Ovary (tissue), 9 donors: ENCODE measurements around the gene SON. TPM values are rescaled to one million over a fixed set of nuclear protein-coding genes. Genes with fewer than 3 reads are reported as not detected.

ENCODE experiments used
- DNase-seq, 5 donors: peaks; one replicate each; pipeline ENCODE4 v3.0.0-alpha.2; 2019 to 2020
- H3K27ac ChIP-seq, 2 donors: fragments of 200-600 bp; one replicate each; pipeline versions ENCODE4 v1.5.1 to v1.8.0; 2019 to 2022
- H3K27me3 ChIP-seq: fragments of 200-600 bp; one replicate; pipeline ENCODE4 v1.8.0; 2022
- H3K36me3 ChIP-seq: fragments of 200-600 bp; sonication (generic); one replicate; pipeline ENCODE4 v1.5.1; 2019
- H3K4me1 ChIP-seq: one replicate; pipeline ENCODE4 v1.8.1; 2013; ENCODE audit warnings: mild to moderate bottlenecking, moderate library complexity; ENCODE audit not compliant: insufficient read depth
- H3K4me3 ChIP-seq: fragments of 200-600 bp; sonication (generic); one replicate; pipeline ENCODE4 v1.5.1; 2017
- H3K9me3 ChIP-seq, 2 donors: fragments of 200-600 bp in 1 of 2; sonication (generic) in 1 of 2; one replicate each; pipeline versions ENCODE4 v1.5.1 to v1.8.1; 2013 to 2019; ENCODE audit warnings: mild to moderate bottlenecking in 1 of 2, moderate library complexity in 1 of 2
- EP300 ChIP-seq: sonication (generic); formaldehyde crosslinking; IDR thresholded peaks from one replicate; pipeline ENCODE4 v1.6.1; 2017; ENCODE audit warnings: antibody characterized with exemption
- POLR2A ChIP-seq: fragments of 450-650 bp; IDR thresholded peaks from one replicate; pipeline ENCODE4 v1.6.1; 2017; ENCODE audit warnings: antibody characterized with exemption, mild to moderate bottlenecking, moderate library complexity
- WGBS, 3 donors: extraction: QIAGEN DNeasy Blood & Tissue Kit in 1 of 3; methylation state at CpG; one replicate each; pipeline versions ENCODE4 v1.1.5 to v1.1.7; 2013 to 2017; 5-methylcytosine and 5-hydroxymethylcytosine counted together
- intact Hi-C, 4 donors: fragments of 100-400 bp; cut with DNase I; formaldehyde crosslinking; loops; one replicate each; pipeline versions ENCODE4 v1.11.0 to v1.15.1; 2022 to 2023
- polyA plus RNA-seq, 2 donors: library from polyadenylated mRNA; stranded (reverse); fragments of 200-250 nt in 1 of 2; fragments of 350-450 nt in 1 of 2; fragmentation: Illumina TruSeq in 1 of 2; extraction: RNeasy Lipid Tissue Mini Kit (QIAGEN cat#74804) in 1 of 2; gene quantifications; one replicate each; pipeline ENCODE4 v1.2.3, GENCODE V29; 2013 to 2014
- total RNA-seq, 7 donors: library from RNA; depleted of rRNA in 2 of 7; stranded (reverse); fragments of >200 nt in 2 of 7; fragmentation: NEBNext Ultra II Directional in 3 of 7; extraction: Animal tissue kit (Norgen Biotek cat#: 25700) in 3 of 7; gene quantifications; one replicate each; pipeline versions ENCODE4 v1.1.0 to v1.2.4, GENCODE V29; 2016 to 2023
- TF ChIP-seq, protein P1 (sequence below), 3 donors: fragments of 450-650 bp in 2 of 3; fragments of 200-600 bp in 1 of 3; IDR thresholded peaks; one replicate each; pipeline versions ENCODE4 v1.5.1 to v1.8.0; 2016 to 2022; ENCODE audit warnings: antibody characterized with exemption in 3 of 3, mild to moderate bottlenecking in 1 of 3
- donor health status: DM: no; HTN: no; CAD: no; lungs with moderate emphysema.
- donor health status: DM: no; HTN: no; CAD: no.
- donor health status: Bipolar disorder and iron deficiency.
- donor health status: DM: yes; HTN: yes; CAD: no.
- donor health status: DM: no; HTN: no; CAD: no.
- donor health status: DM: yes; HTN: yes; CAD: no.

The SON gene
- total and polyA plus RNA-seq, 9 donors = 107 to 351 (median 263) TPM

DNA sequence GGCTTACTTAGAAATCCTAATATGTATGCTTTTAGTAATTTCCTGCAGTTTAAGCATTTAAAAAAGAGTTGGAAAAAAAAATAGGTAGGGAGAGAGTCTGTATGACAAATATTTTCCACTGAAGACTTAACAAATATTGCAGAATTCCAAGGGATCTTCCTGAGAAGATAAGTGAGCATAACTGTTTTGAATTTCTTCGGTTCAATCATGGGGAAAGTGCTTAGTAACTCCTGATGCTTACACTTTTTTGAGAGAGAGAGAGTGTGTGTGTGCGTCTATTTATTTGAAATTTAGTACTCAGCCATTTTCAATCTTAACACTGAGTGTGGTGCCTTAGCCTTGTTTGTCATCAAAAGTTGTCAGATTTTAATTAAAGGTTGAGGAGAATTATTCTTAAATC is 18.5 kb downstream of the SON start:
- TF ChIP-seq POLR2A (no peak), EP300 (no peak)
- TF ChIP-seq, protein P1, sequence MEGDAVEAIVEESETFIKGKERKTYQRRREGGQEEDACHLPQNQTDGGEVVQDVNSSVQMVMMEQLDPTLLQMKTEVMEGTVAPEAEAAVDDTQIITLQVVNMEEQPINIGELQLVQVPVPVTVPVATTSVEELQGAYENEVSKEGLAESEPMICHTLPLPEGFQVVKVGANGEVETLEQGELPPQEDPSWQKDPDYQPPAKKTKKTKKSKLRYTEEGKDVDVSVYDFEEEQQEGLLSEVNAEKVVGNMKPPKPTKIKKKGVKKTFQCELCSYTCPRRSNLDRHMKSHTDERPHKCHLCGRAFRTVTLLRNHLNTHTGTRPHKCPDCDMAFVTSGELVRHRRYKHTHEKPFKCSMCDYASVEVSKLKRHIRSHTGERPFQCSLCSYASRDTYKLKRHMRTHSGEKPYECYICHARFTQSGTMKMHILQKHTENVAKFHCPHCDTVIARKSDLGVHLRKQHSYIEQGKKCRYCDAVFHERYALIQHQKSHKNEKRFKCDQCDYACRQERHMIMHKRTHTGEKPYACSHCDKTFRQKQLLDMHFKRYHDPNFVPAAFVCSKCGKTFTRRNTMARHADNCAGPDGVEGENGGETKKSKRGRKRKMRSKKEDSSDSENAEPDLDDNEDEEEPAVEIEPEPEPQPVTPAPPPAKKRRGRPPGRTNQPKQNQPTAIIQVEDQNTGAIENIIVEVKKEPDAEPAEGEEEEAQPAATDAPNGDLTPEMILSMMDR (IDR thresholded peaks at IDR 0.05) = no peak
- H3K27ac ChIP-seq = no peak overlapping the region
- WGBS, 3 donors = 14 to 16% (median 15%) methylated on average over 2 of the region's 2 CpGs

DNA sequence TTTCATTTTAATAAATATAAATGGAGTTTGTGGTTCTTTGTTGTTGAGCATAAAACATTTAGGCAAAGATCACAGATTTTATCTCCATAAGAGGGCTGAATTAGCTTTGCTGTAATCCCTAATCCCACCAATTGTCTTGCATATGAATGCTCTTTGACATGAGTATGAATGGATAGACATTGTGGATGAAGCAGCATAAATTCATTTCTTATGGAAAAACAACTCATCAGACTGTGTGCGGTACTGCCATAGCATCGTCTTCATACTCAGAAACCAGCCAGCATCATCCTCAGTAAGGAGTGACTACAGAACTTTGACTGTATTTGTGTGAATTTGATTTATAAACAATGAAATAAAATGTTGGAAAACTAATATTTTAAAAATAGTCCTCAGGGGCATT is 19.6 kb downstream of the SON start:
- Histone ChIP-seq H3K4me1 (peaks cover 1% of the 10 kb centered on the region), H3K27me3 (no peaks in the 10 kb centered on the region), H3K4me3 (no peak overlapping the region), H3K9me3 (no peaks in the 10 kb centered on the region), H3K36me3 (no peaks in the 10 kb centered on the region), H3K27ac (no peak overlapping the region)
- no peak for TF ChIP-seq POLR2A
- TF ChIP-seq, protein P1 (IDR thresholded peaks at IDR 0.05) = no peak
- no peak for TF ChIP-seq EP300
- no peak for DNase-seq
- WGBS, 3 donors = 97 to 100% (median 99%) methylated on average over 2 of the region's 2 CpGs
- intact Hi-C loops = no loop called here

More for the DNA sequence above, 18.5 kb downstream of the SON start:
- Histone ChIP-seq H3K9me3 (no peaks in the 10 kb centered on the region), H3K4me3 (no peak overlapping the region), H3K4me1 (peaks cover 1% of the 10 kb centered on the region), H3K27me3 (no peaks in the 10 kb centered on the region), H3K36me3 (no peaks in the 10 kb centered on the region)
- DNase-seq = no peak
- intact Hi-C loops = no loop called here

DNA sequence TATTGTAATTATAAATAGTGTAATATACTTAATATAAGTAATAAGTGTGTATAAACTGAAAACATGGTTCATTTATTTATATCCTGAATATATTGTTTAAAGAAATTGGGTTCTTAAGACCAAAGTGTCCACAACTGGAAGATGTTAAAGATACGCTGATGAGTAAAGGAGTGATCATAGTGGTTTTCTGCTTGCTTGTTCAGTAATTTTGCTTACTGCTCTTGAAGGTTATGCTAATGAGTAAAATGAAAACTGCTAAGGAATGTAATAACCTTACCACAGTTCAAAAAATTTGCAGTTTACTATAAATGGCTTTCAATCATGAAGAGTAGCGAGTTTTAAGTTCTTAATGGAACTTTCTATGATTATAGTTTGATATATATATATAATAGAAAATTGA is 23.7 kb downstream of the SON start:
- Histone ChIP-seq H3K9me3 (no peaks in the 10 kb centered on the region), H3K27me3 (no peaks in the 10 kb centered on the region), H3K4me1 (no peaks in the 10 kb centered on the region), H3K27ac (no peak overlapping the region), H3K36me3 (no peaks in the 10 kb centered on the region), H3K4me3 (no peak overlapping the region)
- TF ChIP-seq EP300 = no peak
- TF ChIP-seq POLR2A = no peak
- TF ChIP-seq, protein P1 (IDR thresholded peaks at IDR 0.05) = no peak
- no peak for DNase-seq
- intact Hi-C loops = no loop called here
- 96 to 100% (median 98%) methylated on average over 2 of the region's 2 CpGs for WGBS, 3 donors

DNA sequence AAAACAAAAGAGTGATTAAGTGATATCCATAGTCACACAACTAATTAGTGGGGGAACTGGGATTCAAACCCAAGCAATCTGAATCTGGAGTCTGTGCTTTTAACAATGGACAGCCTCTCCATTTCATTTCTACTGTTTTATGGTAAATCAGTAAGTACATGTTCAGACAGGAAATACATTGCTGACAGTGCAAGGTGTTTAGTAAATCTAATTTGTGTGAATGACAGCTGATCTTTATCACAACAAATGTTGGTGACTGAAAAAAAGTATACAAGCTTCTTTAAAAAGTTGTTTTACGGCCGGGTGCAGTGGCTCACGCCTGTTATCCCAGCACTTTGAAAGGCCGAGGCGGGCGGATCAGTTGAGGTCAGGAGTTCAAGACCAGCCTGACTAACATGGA is 25.1 kb downstream of the SON start:
- Histone ChIP-seq H3K4me1 (peaks cover 1% of the 10 kb centered on the region), H3K4me3 (no peak overlapping the region), H3K27ac (no peak overlapping the region), H3K9me3 (no peaks in the 10 kb centered on the region), H3K36me3 (no peaks in the 10 kb centered on the region), H3K27me3 (no peaks in the 10 kb centered on the region)
- no peak for DNase-seq
- intact Hi-C loops = no loop called here
- WGBS, 3 donors = 61 to 76% (median 68%) methylated on average over 6 of the region's 6 CpGs
- TF ChIP-seq EP300 (no peak), POLR2A (no peak)
- TF ChIP-seq, protein P1 (IDR thresholded peaks at IDR 0.05) = no peak

DNA sequence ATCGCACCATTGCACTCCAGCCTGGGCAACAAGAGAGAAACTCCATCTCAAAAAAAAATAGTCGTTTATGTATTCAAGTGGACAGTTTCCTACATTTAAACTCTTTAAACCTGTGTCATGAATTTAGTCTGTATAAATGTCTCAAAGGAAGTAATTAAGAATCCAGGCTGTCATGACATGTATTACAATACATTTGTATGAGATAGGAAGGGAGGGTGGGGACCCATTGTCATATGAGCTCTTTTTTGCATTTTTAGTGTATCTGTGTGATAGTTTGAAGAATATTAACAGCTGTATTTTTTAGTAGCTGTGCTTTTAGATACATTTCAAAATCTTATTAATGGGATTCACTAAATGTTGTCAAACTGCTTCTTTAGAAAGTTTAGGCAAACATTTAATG is 25.6 kb downstream of the SON start:
- no peak overlapping the region for H3K27ac ChIP-seq
- intact Hi-C loops = no loop called here
- 79 to 85% (median 79%) methylated on average over 2 of the region's 2 CpGs for WGBS, 3 donors
- H3K4me3 ChIP-seq = no peak overlapping the region
- no peaks in the 10 kb centered on the region for H3K27me3 ChIP-seq
- peaks cover 1% of the 10 kb centered on the region for H3K4me1 ChIP-seq
- no peaks in the 10 kb centered on the region for H3K9me3 ChIP-seq
- DNase-seq = no peak
- H3K36me3 ChIP-seq = no peaks in the 10 kb centered on the region
- TF ChIP-seq EP300 (no peak), POLR2A (no peak)
- TF ChIP-seq, protein P1 (IDR thresholded peaks at IDR 0.05) = no peak
